Right lobe of liver (tissue), 4 donors: ENCODE results near the gene MACROD2.

ENCODE experiments used
- POLR2A ChIP-seq: fragments of 450-650 bp; IDR thresholded peaks from one replicate; pipeline ENCODE4 v1.6.1; 2017; ENCODE audit warnings: antibody characterized with exemption, mild to moderate bottlenecking
- TF ChIP-seq, protein P1 (sequence below), 4 donors: fragments of 200-600 bp in 3 of 4; fragments of 450-650 bp in 1 of 4; IDR thresholded peaks; one replicate each; pipeline versions ENCODE4 v1.5.1 to v1.8.0; 2016 to 2022; ENCODE audit warnings: antibody characterized with exemption in 4 of 4, mild to moderate bottlenecking in 2 of 4
- donor health status: DM: no; HTN: no; CAD: no.
- donor health status: DM: no; HTN: no; CAD: no.
- donor health status: DM: no; HTN: yes; CAD: no.

DNA sequence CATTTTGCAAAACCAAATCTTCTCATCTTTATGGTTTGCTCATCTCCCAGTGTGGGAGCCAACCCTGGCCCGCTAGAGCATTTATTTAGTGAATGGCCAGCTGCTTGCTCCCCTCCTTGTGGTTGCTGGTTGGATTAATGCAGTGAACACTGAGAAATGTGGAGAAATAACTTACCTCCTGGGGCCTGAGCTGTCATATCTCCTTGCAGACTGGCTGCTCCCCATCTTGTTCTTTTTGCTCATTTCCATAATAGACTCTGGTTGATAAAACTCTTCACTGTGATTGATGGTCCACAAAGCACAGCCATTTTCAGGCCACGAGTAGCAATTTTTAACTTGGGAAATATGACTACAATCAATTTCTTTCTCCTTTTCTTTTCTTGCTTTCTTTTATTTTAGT is 1420.6 kb downstream of the MACROD2 start:
- TF ChIP-seq, protein P1, sequence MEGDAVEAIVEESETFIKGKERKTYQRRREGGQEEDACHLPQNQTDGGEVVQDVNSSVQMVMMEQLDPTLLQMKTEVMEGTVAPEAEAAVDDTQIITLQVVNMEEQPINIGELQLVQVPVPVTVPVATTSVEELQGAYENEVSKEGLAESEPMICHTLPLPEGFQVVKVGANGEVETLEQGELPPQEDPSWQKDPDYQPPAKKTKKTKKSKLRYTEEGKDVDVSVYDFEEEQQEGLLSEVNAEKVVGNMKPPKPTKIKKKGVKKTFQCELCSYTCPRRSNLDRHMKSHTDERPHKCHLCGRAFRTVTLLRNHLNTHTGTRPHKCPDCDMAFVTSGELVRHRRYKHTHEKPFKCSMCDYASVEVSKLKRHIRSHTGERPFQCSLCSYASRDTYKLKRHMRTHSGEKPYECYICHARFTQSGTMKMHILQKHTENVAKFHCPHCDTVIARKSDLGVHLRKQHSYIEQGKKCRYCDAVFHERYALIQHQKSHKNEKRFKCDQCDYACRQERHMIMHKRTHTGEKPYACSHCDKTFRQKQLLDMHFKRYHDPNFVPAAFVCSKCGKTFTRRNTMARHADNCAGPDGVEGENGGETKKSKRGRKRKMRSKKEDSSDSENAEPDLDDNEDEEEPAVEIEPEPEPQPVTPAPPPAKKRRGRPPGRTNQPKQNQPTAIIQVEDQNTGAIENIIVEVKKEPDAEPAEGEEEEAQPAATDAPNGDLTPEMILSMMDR (IDR thresholded peaks at IDR 0.05), result no peak
- no peak for TF ChIP-seq POLR2A
